Right atrium auricular region (tissue), 2 donors: ENCODE data around the gene CAMTA1. TPM values are rescaled to one million over a fixed set of nuclear protein-coding genes. Genes with fewer than 3 reads are reported as not detected.

Experiments used
- DNase-seq: peaks from one replicate; pipeline ENCODE4 v3.0.0-alpha.2; 2019; ENCODE audit warnings: low spot score
- H3K27ac ChIP-seq, 2 donors: fragments of 200-600 bp; sonication (generic); 1 replicate in 1 of 2; 2 replicates in 1 of 2; pipeline ENCODE4 v1.5.1; 2016 to 2019
- H3K27me3 ChIP-seq, 2 donors: fragments of 200-600 bp; sonication (generic); one replicate each; pipeline versions ENCODE4 v1.5.1 to v1.6.0; 2017 to 2019
- H3K36me3 ChIP-seq: fragments of 200-600 bp; sonication (generic); one replicate; pipeline ENCODE4 v1.5.1; 2016
- H3K4me1 ChIP-seq, 2 donors: fragments of 200-600 bp; sonication (generic); one replicate each; pipeline versions ENCODE4 v1.5.1 to v1.6.0; 2017 to 2019
- H3K4me3 ChIP-seq, 2 donors: fragments of 200-600 bp; sonication (generic); 1 replicate in 1 of 2; 2 replicates in 1 of 2; pipeline ENCODE4 v1.5.1; 2017 to 2019; ENCODE audit warnings: mild to moderate bottlenecking in 1 of 2, moderate library complexity in 1 of 2
- H3K9me3 ChIP-seq, 2 donors: fragments of 200-600 bp; sonication (generic); one replicate each; pipeline ENCODE4 v1.5.1; 2019
- total RNA-seq, 2 donors: library from RNA; depleted of rRNA; stranded (reverse); fragments of >200 nt; gene quantifications; one replicate each; pipeline ENCODE4 v1.1.0, GENCODE V29; 2016
- TF ChIP-seq, protein P1 (sequence below), 2 donors: fragments of 200-600 bp; sonication (generic); IDR thresholded peaks; one replicate each; pipeline ENCODE4 v1.5.1; 2019; ENCODE audit warnings: antibody characterized with exemption in 2 of 2

Gene CAMTA1
- total RNA-seq, 2 donors from 2014 or later: 132 to 190 TPM

DNA sequence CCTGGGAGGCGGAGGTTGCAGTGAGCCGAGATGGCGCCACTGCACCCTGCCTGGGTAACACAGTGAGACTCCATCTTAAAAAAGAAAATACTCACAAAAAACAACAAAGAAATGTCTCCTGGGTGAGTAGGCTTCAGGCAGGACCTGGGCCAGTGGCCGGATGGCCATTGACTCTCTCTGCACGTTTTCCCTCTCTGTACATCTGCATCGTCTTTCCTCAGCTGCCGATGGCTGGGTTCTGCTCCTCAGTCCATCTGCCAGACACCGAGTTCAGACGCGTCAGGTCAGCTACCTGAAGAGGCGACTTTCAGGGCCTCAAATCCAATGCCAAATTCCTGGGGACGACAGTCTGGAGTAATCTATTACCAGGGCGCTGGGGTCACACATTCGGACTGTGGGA, 199.3 kb downstream of the CAMTA1 start:
- H3K9me3 ChIP-seq: no peaks in the 10 kb centered on the region
- DNase-seq: no peak
- H3K4me1 ChIP-seq: no peaks in the 10 kb centered on the region
- no peaks in the 10 kb centered on the region for H3K36me3 ChIP-seq
- TF ChIP-seq, protein P1, sequence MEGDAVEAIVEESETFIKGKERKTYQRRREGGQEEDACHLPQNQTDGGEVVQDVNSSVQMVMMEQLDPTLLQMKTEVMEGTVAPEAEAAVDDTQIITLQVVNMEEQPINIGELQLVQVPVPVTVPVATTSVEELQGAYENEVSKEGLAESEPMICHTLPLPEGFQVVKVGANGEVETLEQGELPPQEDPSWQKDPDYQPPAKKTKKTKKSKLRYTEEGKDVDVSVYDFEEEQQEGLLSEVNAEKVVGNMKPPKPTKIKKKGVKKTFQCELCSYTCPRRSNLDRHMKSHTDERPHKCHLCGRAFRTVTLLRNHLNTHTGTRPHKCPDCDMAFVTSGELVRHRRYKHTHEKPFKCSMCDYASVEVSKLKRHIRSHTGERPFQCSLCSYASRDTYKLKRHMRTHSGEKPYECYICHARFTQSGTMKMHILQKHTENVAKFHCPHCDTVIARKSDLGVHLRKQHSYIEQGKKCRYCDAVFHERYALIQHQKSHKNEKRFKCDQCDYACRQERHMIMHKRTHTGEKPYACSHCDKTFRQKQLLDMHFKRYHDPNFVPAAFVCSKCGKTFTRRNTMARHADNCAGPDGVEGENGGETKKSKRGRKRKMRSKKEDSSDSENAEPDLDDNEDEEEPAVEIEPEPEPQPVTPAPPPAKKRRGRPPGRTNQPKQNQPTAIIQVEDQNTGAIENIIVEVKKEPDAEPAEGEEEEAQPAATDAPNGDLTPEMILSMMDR (IDR thresholded peaks at IDR 0.05): no peak
- H3K27ac ChIP-seq: no peak overlapping the region
- H3K27me3 ChIP-seq: no peaks in the 10 kb centered on the region
- no peak overlapping the region for H3K4me3 ChIP-seq

DNA sequence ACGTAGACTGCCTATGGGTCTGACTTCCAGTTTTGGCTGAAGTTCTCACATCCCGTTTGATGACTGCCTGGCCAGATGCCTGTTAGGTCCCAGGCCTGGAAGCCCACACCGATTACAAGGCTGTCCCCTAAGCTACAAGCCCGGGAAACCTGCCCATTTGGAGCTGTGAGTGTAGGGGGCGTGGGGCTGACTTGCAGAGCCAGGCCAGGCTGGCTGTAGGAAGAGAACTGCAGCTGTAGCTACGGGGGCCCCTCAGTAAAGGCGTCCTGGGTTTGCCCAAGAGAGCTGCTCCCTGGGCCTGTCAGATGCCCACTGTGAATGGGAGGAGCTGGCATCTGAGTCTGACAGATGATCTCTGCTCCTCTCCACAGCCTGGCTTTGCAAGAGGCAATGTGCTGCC, 199.7 kb downstream of the CAMTA1 start:
- Histone ChIP-seq H3K36me3 (no peaks in the 10 kb centered on the region), H3K27me3 (no peaks in the 10 kb centered on the region), H3K4me1 (no peaks in the 10 kb centered on the region), H3K9me3 (no peaks in the 10 kb centered on the region), H3K27ac (no peak overlapping the region), H3K4me3 (no peak overlapping the region)
- no peak for DNase-seq
- TF ChIP-seq, protein P1 (IDR thresholded peaks at IDR 0.05): no peak

DNA sequence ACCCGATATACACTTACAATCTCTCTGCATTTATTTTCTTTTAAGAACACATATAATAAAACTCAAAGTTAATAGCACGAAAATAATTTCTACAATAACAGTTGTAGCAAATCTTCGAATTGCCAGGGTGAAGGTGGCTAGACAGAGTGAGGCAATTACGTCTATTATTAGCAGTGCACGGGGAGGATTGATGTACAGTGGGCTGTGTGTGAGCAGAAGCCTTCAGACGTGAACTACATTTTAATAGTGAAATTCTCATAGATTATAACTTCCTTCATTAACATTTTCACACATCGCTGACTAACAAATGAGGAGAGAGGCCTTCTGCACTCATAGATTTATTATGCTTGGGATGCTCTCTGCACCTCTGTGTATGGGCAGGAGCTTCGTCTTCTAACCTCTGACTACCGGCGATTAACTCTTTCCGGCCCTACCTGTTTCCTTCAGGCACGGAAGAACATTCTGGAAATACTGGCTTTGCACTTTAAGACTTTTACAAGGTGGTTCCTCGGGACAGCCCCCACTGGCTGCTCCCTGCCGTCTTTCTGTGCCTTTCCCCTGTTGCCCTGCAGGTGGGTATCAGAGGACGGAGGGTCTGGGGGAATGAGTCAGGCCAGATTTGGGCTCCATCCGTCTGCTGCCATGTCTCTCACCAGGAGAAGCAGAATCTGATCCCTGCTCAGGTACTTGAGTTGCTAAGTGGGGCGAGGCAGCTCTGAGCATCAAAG, 200.5 kb downstream of the CAMTA1 start:
- no peaks in the 10 kb centered on the region for H3K4me1 ChIP-seq
- H3K27ac ChIP-seq: no peak overlapping the region
- no peaks in the 10 kb centered on the region for H3K27me3 ChIP-seq
- DNase-seq: no peak
- no peaks in the 10 kb centered on the region for H3K36me3 ChIP-seq
- TF ChIP-seq, protein P1 (IDR thresholded peaks at IDR 0.05): no peak
- no peak overlapping the region for H3K4me3 ChIP-seq
- H3K9me3 ChIP-seq: no peaks in the 10 kb centered on the region

DNA sequence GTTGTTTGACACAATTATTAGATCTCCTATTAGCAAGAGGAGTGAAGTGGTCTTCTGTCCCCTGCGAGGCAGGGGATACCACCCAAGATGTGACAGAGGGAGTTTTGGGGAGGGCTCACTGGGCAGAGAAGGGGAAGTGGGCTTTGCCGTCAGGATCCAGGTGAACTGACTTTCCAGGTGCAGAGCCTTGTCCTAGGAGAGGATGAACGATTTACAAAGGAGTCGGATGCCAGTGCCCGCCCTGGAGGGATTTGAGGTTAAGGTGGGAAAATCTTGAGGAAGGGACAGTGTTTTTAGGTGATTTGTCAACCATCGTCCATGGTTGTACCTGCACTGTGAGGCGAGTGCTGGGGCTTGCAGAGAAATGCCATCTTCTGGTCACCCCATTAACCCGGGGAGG, 201.0 kb downstream of the CAMTA1 start:
- no peak for DNase-seq
- no peak overlapping the region for H3K4me3 ChIP-seq
- H3K36me3 ChIP-seq: no peaks in the 10 kb centered on the region
- no peaks in the 10 kb centered on the region for H3K27me3 ChIP-seq
- no peak overlapping the region for H3K27ac ChIP-seq
- TF ChIP-seq, protein P1 (IDR thresholded peaks at IDR 0.05): no peak
- H3K4me1 ChIP-seq: no peaks in the 10 kb centered on the region
- H3K9me3 ChIP-seq: no peaks in the 10 kb centered on the region

DNA sequence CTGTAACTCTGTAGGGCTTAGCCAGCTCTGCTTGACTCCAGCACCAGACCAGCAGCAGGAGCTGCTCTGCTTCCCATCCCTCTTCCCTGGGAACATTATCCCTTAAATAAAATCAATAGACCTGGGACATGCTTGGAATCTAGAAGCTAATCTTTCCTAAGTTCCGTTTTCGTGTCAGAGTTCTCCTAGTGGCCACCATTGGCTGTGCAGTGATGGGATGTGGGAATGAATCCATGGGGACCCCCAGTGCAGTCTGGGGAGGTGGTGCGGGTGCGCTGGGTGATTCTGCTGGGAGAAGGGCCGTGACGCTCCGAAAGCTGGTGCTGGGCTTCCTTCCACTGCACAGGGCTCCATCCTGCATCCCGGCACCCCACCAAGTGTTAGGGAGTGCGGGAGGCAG, 202.7 kb downstream of the CAMTA1 start:
- no peak for DNase-seq
- Histone ChIP-seq H3K27me3 (no peaks in the 10 kb centered on the region), H3K9me3 (no peaks in the 10 kb centered on the region), H3K36me3 (no peaks in the 10 kb centered on the region), H3K27ac (no peak overlapping the region), H3K4me1 (no peaks in the 10 kb centered on the region), H3K4me3 (no peak overlapping the region)
- TF ChIP-seq, protein P1 (IDR thresholded peaks at IDR 0.05): no peak

DNA sequence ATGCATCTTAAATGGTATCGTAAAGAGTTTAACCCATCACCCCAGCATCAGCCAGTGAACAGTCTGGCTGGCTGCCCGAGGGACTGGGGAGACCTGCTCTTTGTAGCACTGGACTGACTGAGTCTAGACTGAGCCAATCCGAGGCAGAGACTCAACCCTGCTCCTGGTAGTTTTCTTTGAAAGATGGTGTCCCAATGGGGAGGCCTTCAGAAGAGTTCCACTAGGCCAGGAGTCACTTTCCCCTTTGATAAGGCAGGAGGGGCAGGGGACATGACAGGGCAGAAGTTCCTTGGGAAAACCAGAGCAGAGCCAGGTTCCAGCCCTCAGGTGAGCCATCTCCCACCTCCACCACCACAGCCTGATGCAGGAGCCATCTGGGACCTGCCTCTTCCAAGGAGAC, 203.5 kb downstream of the CAMTA1 start:
- TF ChIP-seq, protein P1 (IDR thresholded peaks at IDR 0.05): no peak
- Histone ChIP-seq H3K27ac (no peak overlapping the region), H3K9me3 (no peaks in the 10 kb centered on the region), H3K4me1 (no peaks in the 10 kb centered on the region), H3K36me3 (no peaks in the 10 kb centered on the region), H3K27me3 (no peaks in the 10 kb centered on the region), H3K4me3 (no peak overlapping the region)
- DNase-seq: no peak
